Smooth muscle cell (in vitro differentiated cells): ENCODE results near the gene FNBP1L. TPM values are rescaled to one million over a fixed set of nuclear protein-coding genes. Genes with fewer than 3 reads are reported as not detected.

Experiments
- DNase-seq: peaks from one replicate; lab custom pipeline; 2025; ENCODE audit not compliant: unreplicated experiment; lab: John Stamatoyannopoulos, UW
- H2AFZ ChIP-seq: fragments of 200-600 bp; sonication (generic); 2 replicates; pipeline ENCODE4 v1.6.0; 2016; ENCODE audit warnings: antibody characterized with exemption, low read depth, mild to moderate bottlenecking
- H3F3A ChIP-seq: fragments of 200-600 bp; sonication (generic); 2 replicates; pipeline ENCODE4 v1.6.0; 2017; ENCODE audit warnings: antibody characterized with exemption, low read depth
- H3K27ac ChIP-seq: fragments of 200-600 bp; sonication (generic); 2 replicates; pipeline ENCODE4 v1.5.1; 2016; ENCODE audit warnings: low read depth, mild to moderate bottlenecking
- H3K27me3 ChIP-seq: fragments of 200-600 bp; sonication (generic); 2 replicates; pipeline ENCODE4 v1.6.1; 2016; ENCODE audit warnings: low read depth, mild to moderate bottlenecking
- H3K36me3 ChIP-seq: fragments of 200-600 bp; sonication (generic); 2 replicates; pipeline ENCODE4 v1.5.1; 2016; ENCODE audit warnings: low read depth
- H3K4me1 ChIP-seq: fragments of 200-600 bp; sonication (generic); 2 replicates; pipeline ENCODE4 v1.5.1; 2016; ENCODE audit warnings: low read depth
- H3K4me2 ChIP-seq: fragments of 200-600 bp; sonication (generic); 2 replicates; pipeline ENCODE4 v1.6.0; 2016; ENCODE audit warnings: mild to moderate bottlenecking
- H3K4me3 ChIP-seq: fragments of 200-600 bp; sonication (generic); 2 replicates; pipeline ENCODE4 v1.5.1; 2016; ENCODE audit warnings: mild to moderate bottlenecking
- H3K79me2 ChIP-seq: fragments of 200-600 bp; sonication (generic); 2 replicates; pipeline ENCODE4 v1.6.0; 2016; ENCODE audit warnings: low read depth, mild to moderate bottlenecking
- H3K9ac ChIP-seq: fragments of 200-600 bp; sonication (generic); 2 replicates; pipeline ENCODE4 v1.6.0; 2016; ENCODE audit warnings: low read depth
- H3K9me3 ChIP-seq: fragments of 200-600 bp; sonication (generic); replicated peaks from 2 replicates; pipeline ENCODE4 v1.5.1; 2016; ENCODE audit warnings: low read depth
- H4K20me1 ChIP-seq: fragments of 200-600 bp; sonication (generic); 2 replicates; pipeline ENCODE4 v1.6.0; 2016; ENCODE audit warnings: low read depth
- CTCF ChIP-seq: fragments of 200-600 bp; sonication (generic); IDR thresholded peaks from 2 replicates; pipeline ENCODE4 v1.5.1; 2017; ENCODE audit warnings: borderline replicate concordance, mild to moderate bottlenecking, antibody characterized with exemption; ENCODE audit not compliant: insufficient read depth, poor library complexity, severe bottlenecking
- WGBS: methylation state at CpG from one replicate; pipeline ENCODE4 v1.1.7; 2016; ENCODE audit warnings: low lambda C conversion rate; 5-methylcytosine and 5-hydroxymethylcytosine counted together
- polyA plus RNA-seq: library from polyadenylated mRNA; unstranded; fragments of >200 nt; fragmentation: Nextera tagmentation; extraction: Ambion mirVana; gene quantifications from 2 replicates; pipeline ENCODE4 v1.2.1, GENCODE V29; 2016
- total RNA-seq: library from RNA; depleted of rRNA; stranded (reverse); fragments of >200 nt; gene quantifications from 2 replicates; pipeline ENCODE4 v1.2.3, GENCODE V29; 2014

FNBP1L gene
- total and polyA plus RNA-seq, 2 experiments from 2014 or later, result 18.7 to 60.4 TPM

DNA sequence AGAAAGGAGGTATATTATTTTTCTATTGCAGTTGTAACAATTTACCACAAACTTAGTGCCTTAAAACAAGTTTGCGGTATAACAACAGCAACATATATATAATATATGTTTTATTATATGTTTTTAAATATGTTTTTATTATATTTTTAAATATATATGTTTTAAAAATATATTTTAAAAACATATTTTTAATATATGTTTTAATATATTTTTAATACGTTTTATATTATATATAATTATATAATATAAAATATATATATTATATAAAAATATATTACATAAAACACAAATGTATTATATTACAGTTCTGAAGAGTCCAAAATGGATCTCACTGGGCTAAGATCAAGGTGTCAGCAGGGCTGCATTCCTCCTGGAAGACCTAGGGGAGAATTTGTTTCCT is 27.5 kb upstream of the FNBP1L start:
- H4K20me1 ChIP-seq, result no peaks in the 10 kb centered on the region
- H3K36me3 ChIP-seq, result no peaks in the 10 kb centered on the region

DNA sequence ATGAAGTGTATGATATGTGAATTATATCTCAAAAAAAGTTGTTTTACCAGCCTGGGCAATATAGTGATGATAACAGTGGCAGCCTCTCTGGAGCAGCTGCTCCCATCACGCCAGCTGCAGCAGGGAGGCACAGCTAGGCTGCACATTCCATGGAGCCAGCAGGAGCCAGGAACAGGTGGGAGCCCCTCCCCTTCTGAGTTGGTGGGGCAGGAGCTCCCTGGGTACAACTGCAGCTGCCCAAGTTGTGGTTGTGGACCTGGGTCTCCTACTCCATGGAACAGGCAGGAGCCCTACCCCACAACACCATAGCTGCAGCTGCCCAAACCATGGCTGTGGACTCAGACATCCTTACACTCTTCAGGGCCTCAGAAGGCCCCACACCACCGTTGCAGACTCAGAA is 21.7 kb upstream of the FNBP1L start:
- Histone ChIP-seq H4K20me1 (no peaks in the 10 kb centered on the region), H3F3A (no peaks in the 10 kb centered on the region), H3K9ac (no peak overlapping the region), H3K4me1 (no peaks in the 10 kb centered on the region), H3K9me3 (no peaks in the 10 kb centered on the region), H3K27ac (no peak overlapping the region), H3K27me3 (no peaks in the 10 kb centered on the region), H3K4me3 (no peak overlapping the region), H2AFZ (no peak overlapping the region), H3K4me2 (no peak overlapping the region), H3K79me2 (no peaks in the 10 kb centered on the region), H3K36me3 (no peaks in the 10 kb centered on the region)
- no peak for TF ChIP-seq CTCF
- WGBS, result 89% methylated on average over 2 of the region's 2 CpGs
- no peak for DNase-seq

More for the DNA sequence above, 27.5 kb upstream of the FNBP1L start:
- Histone ChIP-seq H3K4me2 (no peak overlapping the region), H3K27ac (no peak overlapping the region), H3K9me3 (no peaks in the 10 kb centered on the region), H3K79me2 (no peaks in the 10 kb centered on the region), H2AFZ (no peak overlapping the region), H3K4me3 (no peak overlapping the region), H3F3A (no peaks in the 10 kb centered on the region), H3K4me1 (no peaks in the 10 kb centered on the region), H3K9ac (no peak overlapping the region), H3K27me3 (no peaks in the 10 kb centered on the region)
- no peak for DNase-seq
- no peak for TF ChIP-seq CTCF
- WGBS, result 97% methylated on average over 2 of the region's 2 CpGs

- Histone ChIP-seq H3K27me3 (no peaks in the 10 kb centered on the region), H2AFZ (no peak overlapping the region), H3K4me1 (no peaks in the 10 kb centered on the region), H3K4me3 (no peak overlapping the region), H4K20me1 (no peaks in the 10 kb centered on the region), H3K9me3 (no peaks in the 10 kb centered on the region), H3K79me2 (no peaks in the 10 kb centered on the region), H3K36me3 (no peaks in the 10 kb centered on the region), H3K4me2 (no peak overlapping the region), H3K9ac (no peak overlapping the region), H3F3A (no peaks in the 10 kb centered on the region), H3K27ac (no peak overlapping the region)
- no peak for DNase-seq
- no peak for TF ChIP-seq CTCF
- WGBS, result 100% methylated on average over 3 of the region's 3 CpGs
Measured at GRCh38 chr1:93427656-93428055, 20.3 kb upstream of the FNBP1L start.

DNA sequence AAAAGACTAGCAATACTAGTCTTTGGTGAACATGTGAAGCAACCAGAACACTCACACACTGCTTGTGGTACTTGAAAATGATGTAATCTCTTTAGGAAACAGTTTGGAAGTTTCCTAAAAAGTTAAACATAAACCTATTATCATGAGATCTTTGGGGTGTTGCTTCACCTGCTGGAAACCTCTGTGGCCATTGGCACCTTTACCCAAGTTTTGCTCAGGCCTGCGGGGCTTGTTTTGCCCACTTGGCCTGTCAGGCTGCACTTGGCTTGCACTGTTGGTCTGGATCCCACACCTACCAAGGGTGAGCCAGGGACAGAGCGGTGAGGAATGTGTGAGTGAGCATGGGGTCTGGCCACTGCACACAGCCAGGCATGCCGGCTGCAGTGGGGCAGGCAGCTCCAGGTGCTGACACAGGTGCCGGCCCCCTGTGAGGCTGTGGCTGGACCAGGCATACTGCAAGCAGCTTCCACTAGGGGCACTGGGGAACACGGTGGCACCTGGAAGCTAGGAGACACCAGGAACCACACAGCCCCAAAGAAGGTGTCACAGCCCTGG is 14.4 kb upstream of the FNBP1L start:
- no peaks in the 10 kb centered on the region for H3K9me3 ChIP-seq
- TF ChIP-seq CTCF, result no peak
- H2AFZ ChIP-seq, result no peak overlapping the region
- no peak overlapping the region for H3K9ac ChIP-seq
- H3F3A ChIP-seq, result no peaks in the 10 kb centered on the region
- no peaks in the 10 kb centered on the region for H3K79me2 ChIP-seq
- H4K20me1 ChIP-seq, result no peaks in the 10 kb centered on the region
- H3K4me1 ChIP-seq, result no peaks in the 10 kb centered on the region
- WGBS, result 77% methylated on average over 5 of the region's 5 CpGs
- no peak overlapping the region for H3K4me2 ChIP-seq
- DNase-seq, result no peak
- H3K27ac ChIP-seq, result no peak overlapping the region
- no peak overlapping the region for H3K4me3 ChIP-seq
- H3K27me3 ChIP-seq, result no peaks in the 10 kb centered on the region
- H3K36me3 ChIP-seq, result no peaks in the 10 kb centered on the region
